CD4-positive, alpha-beta T cell treated with Interleukin-17A for 4 hours (primary cell): ENCODE measurements around the gene LCP2.

Experiments used
- DNase-seq: peaks from one replicate; pipeline ENCODE4 v3.0.0-alpha.2; 2020; ENCODE audit warnings: mixed read lengths

The LCP2 gene

GRCh38 chr5:170294556-170294955, 3.0 kb downstream of the LCP2 start:
- DNase-seq: no peak

- no peak for DNase-seq
These were observed 3.5 kb downstream of the LCP2 start for GRCh38 chr5:170294057-170294456.

GRCh38 chr5:170293273-170293672, 4.3 kb downstream of the LCP2 start:
- peak; percentile 59 for DNase-seq

GRCh38 chr5:170292179-170293104, 5.1 kb downstream of the LCP2 start:
- no peak for DNase-seq

- no peak for DNase-seq
These were observed 7.1 kb downstream of the LCP2 start for GRCh38 chr5:170290498-170290897.

- DNase-seq: no peak
These were observed 7.8 kb downstream of the LCP2 start for GRCh38 chr5:170289764-170290163.

- no peak for DNase-seq
These were observed 8.5 kb downstream of the LCP2 start for GRCh38 chr5:170289121-170289520.

- no peak for DNase-seq
These were observed 9.0 kb downstream of the LCP2 start for GRCh38 chr5:170288551-170288950.

GRCh38 chr5:170288151-170288550, 9.4 kb downstream of the LCP2 start:
- no peak for DNase-seq

GRCh38 chr5:170287532-170287931, 10.0 kb downstream of the LCP2 start:
- DNase-seq: peak; percentile 35

GRCh38 chr5:170286386-170286925, 11.1 kb downstream of the LCP2 start:
- DNase-seq: no peak

- DNase-seq: no peak
These were observed 12.4 kb downstream of the LCP2 start for GRCh38 chr5:170285181-170285580.

- DNase-seq: no peak
These were observed 13.3 kb downstream of the LCP2 start for GRCh38 chr5:170284231-170284630.

- DNase-seq: no peak
These were observed 14.3 kb downstream of the LCP2 start for GRCh38 chr5:170283296-170283695.

- DNase-seq: no peak
These were observed 17.5 kb downstream of the LCP2 start for GRCh38 chr5:170280011-170280493.

GRCh38 chr5:170279459-170279817, 18.1 kb downstream of the LCP2 start:
- DNase-seq: no peak

GRCh38 chr5:170278611-170279458, 18.7 kb downstream of the LCP2 start:
- DNase-seq: peak; percentile 90

GRCh38 chr5:170277867-170278281, 19.7 kb downstream of the LCP2 start:
- DNase-seq: no peak

- no peak for DNase-seq
These were observed 21.4 kb downstream of the LCP2 start for GRCh38 chr5:170276140-170276539.

- DNase-seq: peak; percentile 55
These were observed 22.1 kb downstream of the LCP2 start for GRCh38 chr5:170275376-170275994.

- peak; percentile 78 for DNase-seq
These were observed 23.4 kb downstream of the LCP2 start for GRCh38 chr5:170273968-170274710.
